Calu3 (cell line): ENCODE data around the gene MAGT1. TPM values are rescaled to one million over a fixed set of nuclear protein-coding genes. Genes with fewer than 3 reads are reported as not detected.
A peak's percentile ranks its signal among the peaks of the same experiment; 100 is the strongest.

Experiments used
- BruUV-seq: library from RNA; stranded (reverse); fragments of 400-500 nt; replicated peaks from 2 replicates; lab custom pipeline; 2021; lab: Mats Ljungman, UMichigan
- CTCF ChIA-PET: fragments of 300-600 bp; sonication (Branson Sonifier 250); formaldehyde crosslinking; loops from one replicate; lab custom pipeline; 2022; ENCODE audit warnings: antibody characterized with exemption; lab: Charles Lee
- DNase-seq: peaks from one replicate; pipeline ENCODE4 v3.0.0; 2022
- H3K27ac Mint-ChIP-seq: one replicate; pipeline ENCODE4 v1.8.0; 2022; ENCODE audit warnings: mixed read lengths; ENCODE audit not compliant: unreplicated experiment
- H3K27me3 Mint-ChIP-seq: one replicate; pipeline ENCODE4 v1.8.0; 2022; ENCODE audit warnings: mixed read lengths; ENCODE audit not compliant: unreplicated experiment
- H3K36me3 Mint-ChIP-seq: one replicate; pipeline ENCODE4 v1.8.0; 2022; ENCODE audit warnings: mild to moderate bottlenecking, moderate library complexity, mixed read lengths; ENCODE audit not compliant: insufficient read depth, unreplicated experiment
- H3K4me1 Mint-ChIP-seq: one replicate; pipeline ENCODE4 v1.8.0; 2022; ENCODE audit warnings: mild to moderate bottlenecking, low read depth, mixed read lengths; ENCODE audit not compliant: unreplicated experiment
- H3K4me3 Mint-ChIP-seq: one replicate; pipeline ENCODE4 v1.8.0; 2022; ENCODE audit warnings: mild to moderate bottlenecking, low read depth, moderate library complexity, mixed read lengths; ENCODE audit not compliant: unreplicated experiment
- H3K9me3 Mint-ChIP-seq: one replicate; pipeline ENCODE4 v1.8.0; 2022; ENCODE audit warnings: low read depth, mixed read lengths; ENCODE audit not compliant: unreplicated experiment
- intact Hi-C: fragments of 100-400 bp; cut with micrococcal nuclease; formaldehyde crosslinking; loops from one replicate; pipeline ENCODE4 v1.10.0; 2022; ENCODE audit not compliant: unreplicated experiment
- total RNA-seq: library from RNA; stranded (reverse); gene quantifications from 2 replicates; pipeline ENCODE4 v1.2.3, GENCODE V29; 2022
- TF ChIP-seq, protein P1 (sequence below): fragments of 200-600 bp; IDR thresholded peaks from one replicate; pipeline ENCODE4 v1.8.0; 2022; ENCODE audit warnings: antibody characterized with exemption; ENCODE audit not compliant: unreplicated experiment

MAGT1 gene
- total RNA-seq, 1 experiment from 2014 or later, result 158 TPM

DNA sequence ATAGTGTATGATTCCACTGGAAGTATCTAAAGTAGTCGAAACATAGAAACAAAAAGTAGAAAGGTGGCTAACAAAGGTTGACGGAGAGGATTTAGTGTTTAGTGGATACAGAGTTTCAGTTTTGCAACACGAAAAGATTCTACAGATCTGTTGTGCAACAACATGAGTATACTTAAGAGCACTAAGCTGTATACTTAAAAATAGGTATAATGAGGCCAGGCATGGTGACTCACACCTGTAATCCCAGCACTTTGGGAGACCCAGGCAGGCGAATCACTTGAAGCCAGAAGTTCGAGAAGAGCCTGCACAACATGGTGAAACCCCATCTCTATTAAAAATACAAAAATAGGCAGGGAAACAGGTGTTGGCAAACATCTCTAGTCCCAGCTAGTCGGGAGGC lies 101.3 kb downstream of the MAGT1 start:
- intact Hi-C loops, result no loop called here
- Mint-ChIP-seq H3K27me3 (no peaks in the 10 kb centered on the region), H3K9me3 (no peaks in the 10 kb centered on the region), H3K36me3 (no peaks in the 10 kb centered on the region), H3K4me1 (no peaks in the 10 kb centered on the region), H3K4me3 (no peak overlapping the region), H3K27ac (no peak overlapping the region)
- TF ChIP-seq, protein P1, sequence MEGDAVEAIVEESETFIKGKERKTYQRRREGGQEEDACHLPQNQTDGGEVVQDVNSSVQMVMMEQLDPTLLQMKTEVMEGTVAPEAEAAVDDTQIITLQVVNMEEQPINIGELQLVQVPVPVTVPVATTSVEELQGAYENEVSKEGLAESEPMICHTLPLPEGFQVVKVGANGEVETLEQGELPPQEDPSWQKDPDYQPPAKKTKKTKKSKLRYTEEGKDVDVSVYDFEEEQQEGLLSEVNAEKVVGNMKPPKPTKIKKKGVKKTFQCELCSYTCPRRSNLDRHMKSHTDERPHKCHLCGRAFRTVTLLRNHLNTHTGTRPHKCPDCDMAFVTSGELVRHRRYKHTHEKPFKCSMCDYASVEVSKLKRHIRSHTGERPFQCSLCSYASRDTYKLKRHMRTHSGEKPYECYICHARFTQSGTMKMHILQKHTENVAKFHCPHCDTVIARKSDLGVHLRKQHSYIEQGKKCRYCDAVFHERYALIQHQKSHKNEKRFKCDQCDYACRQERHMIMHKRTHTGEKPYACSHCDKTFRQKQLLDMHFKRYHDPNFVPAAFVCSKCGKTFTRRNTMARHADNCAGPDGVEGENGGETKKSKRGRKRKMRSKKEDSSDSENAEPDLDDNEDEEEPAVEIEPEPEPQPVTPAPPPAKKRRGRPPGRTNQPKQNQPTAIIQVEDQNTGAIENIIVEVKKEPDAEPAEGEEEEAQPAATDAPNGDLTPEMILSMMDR, result no peak
- BruUV-seq, result no TSS peak
- no peak for DNase-seq
- CTCF ChIA-PET, result no interaction called here

DNA sequence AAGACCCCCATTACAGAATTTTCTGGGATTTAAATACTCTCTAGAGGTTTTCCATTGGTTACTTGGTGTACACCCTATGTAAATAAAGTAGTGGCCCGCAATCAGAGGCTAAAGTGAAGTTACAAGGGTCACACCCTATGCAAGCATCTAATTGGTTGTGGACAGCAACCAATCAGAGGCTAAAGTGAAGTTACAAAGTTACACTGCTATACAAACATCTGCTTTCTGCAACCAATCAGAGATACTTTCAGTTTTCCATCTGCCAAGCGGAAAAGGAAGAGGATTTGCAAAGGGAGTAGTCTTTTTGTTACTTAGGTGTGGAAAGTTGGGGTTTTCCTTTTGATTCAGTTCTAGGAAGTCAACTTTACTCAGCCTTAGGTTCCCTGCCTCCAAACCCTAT lies 107.2 kb downstream of the MAGT1 start:
- H3K4me3 Mint-ChIP-seq, result peak overlapping the region; percentile 89
- no peak overlapping the region for H3K27ac Mint-ChIP-seq
- H3K4me1 Mint-ChIP-seq, result no peaks in the 10 kb centered on the region
- TF ChIP-seq, protein P1, result no peak
- CTCF ChIA-PET, result interaction anchor here (0.7 kb wide), 1 partner anchor 16 kb away, joined by 3 read pairs; no protein-coding TSS in a partner anchor
- peaks cover 35% of the 10 kb centered on the region for H3K36me3 Mint-ChIP-seq
- intact Hi-C loops, result loop anchor here (10.0 kb wide), 2 partner anchors 93 to 123 kb away; no protein-coding TSS in a partner anchor
- H3K27me3 Mint-ChIP-seq, result no peaks in the 10 kb centered on the region
- no peaks in the 10 kb centered on the region for H3K9me3 Mint-ChIP-seq
- BruUV-seq, result no TSS peak
- DNase-seq, result peak; percentile 28

DNA sequence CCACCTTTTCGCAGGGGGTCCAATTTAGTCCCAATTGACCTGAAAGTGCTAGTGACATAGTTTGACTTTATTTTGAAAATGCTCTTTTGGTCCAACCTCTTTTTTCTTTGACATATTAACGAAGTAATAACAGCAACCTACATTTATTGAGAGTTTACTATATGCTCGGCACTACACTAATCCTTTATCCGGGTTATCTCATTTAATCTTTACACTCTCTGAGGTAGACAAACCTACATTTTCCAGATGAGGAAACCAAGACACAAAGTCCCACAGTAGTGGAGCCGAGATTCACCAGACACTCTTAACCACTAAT lies 108.9 kb downstream of the MAGT1 start:
- DNase-seq, result no peak
- TF ChIP-seq, protein P1, result no peak
- Mint-ChIP-seq H3K4me3 (peak overlapping the region; percentile 89), H3K36me3 (peaks cover 35% of the 10 kb centered on the region), H3K4me1 (no peaks in the 10 kb centered on the region), H3K27ac (peak overlapping the region; percentile 96), H3K27me3 (no peaks in the 10 kb centered on the region), H3K9me3 (no peaks in the 10 kb centered on the region)
- intact Hi-C loops, result loop anchor here (10.0 kb wide), 2 partner anchors 92 to 122 kb away; no protein-coding TSS in a partner anchor
- no TSS peak for BruUV-seq
- CTCF ChIA-PET, result no interaction called here

DNA sequence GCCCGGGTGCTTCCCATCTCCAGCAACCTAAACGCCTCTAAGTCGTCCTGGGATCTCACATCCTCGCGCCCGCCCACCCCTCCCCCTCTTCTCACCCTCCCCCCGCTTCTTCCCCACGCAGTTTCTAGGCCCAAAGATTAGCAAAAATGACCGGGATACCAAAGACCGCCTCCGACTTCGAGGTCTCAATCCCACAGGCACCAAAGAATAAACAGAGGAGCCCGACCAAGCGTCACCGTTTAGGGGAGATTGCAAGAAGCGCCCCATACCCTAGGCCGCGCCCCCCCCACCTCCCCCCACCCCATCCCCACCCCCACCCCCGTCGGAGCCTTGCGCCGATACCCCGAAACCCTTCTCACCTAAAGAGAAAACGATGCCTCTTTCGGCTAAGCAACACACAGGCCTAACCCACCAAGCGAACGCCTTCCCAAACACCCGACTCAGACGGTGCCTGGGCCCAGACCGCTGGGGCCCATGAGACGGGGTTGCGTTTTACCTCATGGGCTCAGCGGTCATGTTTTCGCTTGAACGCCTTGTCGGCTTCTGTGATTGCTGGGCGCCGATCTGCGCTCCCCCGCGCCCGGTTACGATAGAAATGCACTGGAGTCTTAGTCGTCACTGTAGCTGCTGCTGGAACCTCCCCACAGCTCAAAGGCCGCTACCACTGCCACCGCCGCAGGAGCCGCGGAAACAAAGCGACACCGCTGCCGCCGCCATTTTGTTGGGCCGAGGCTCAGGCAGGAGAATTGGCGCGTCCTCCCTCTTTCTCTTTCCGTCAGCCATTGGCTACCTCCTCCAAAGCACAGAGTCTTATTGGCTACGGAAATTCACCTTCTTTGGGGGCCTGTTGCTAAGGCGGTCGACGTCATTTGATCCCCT lies 109.5 kb downstream of the MAGT1 start, which contains the start of gene ATRX:
Gene ATRX (minus strand): TSS at position 731 of the 879 bp plus-strand sequence. CDS start 215 bp downstream, at position 516.
- DNase-seq, result peak; percentile 72
- intact Hi-C loops, result loop anchor here (10.0 kb wide), 2 partner anchors 91 to 121 kb away; no protein-coding TSS in a partner anchor
- H3K36me3 Mint-ChIP-seq, result peaks cover 35% of the 10 kb centered on the region
- no peaks in the 10 kb centered on the region for H3K27me3 Mint-ChIP-seq
- TF ChIP-seq, protein P1, result no peak
- CTCF ChIA-PET, result no interaction called here
- no peaks in the 10 kb centered on the region for H3K4me1 Mint-ChIP-seq
- no peaks in the 10 kb centered on the region for H3K9me3 Mint-ChIP-seq
- BruUV-seq, result no TSS peak
- H3K4me3 Mint-ChIP-seq, result peak within 1 kb of the TSS; percentile 89
- peak within 1 kb of the TSS; percentile 96 for H3K27ac Mint-ChIP-seq
